Adrenal gland (tissue), 5 donors: Measurements from ENCODE around the gene UNC5C.
A peak's percentile ranks its signal among the peaks of the same experiment; 100 is the strongest.

Source experiments
- CTCF ChIP-seq, 6 experiments: fragments of 450-650 bp in 4 of 6; fragments of 200-600 bp in 2 of 6; sonication (generic) in 1 of 6; IDR thresholded peaks; 1 replicate in 5 of 6; 2 replicates in 1 of 6; pipeline versions ENCODE4 v1.5.1 to v1.8.0; 2016 to 2021; ENCODE audit warnings: antibody characterized with exemption in 6 of 6, mild to moderate bottlenecking in 2 of 6, moderate library complexity in 1 of 6
- POLR2A ChIP-seq, 2 donors: fragments of 450-650 bp; IDR thresholded peaks; one replicate each; pipeline ENCODE4 v1.6.1; 2017; ENCODE audit warnings: antibody characterized with exemption in 2 of 2, mild to moderate bottlenecking in 2 of 2, moderate library complexity in 1 of 2
- donor health status: DM: no; HTN: no; CAD: no.

- peak in 4 of 6 experiments; percentile 20 to 44 (median 36) for TF ChIP-seq CTCF (IDR thresholded peaks at IDR 0.05)
- TF ChIP-seq POLR2A (IDR thresholded peaks at IDR 0.05), result no peak
Observed at GRCh38 chr4:95544113-95545103, 4.4 kb downstream of the UNC5C start.
